ENCODE data around the gene JAM2. TPM values are rescaled to one million over a fixed set of nuclear protein-coding genes. Genes with fewer than 3 reads are reported as not detected.
A peak's percentile ranks its signal among the peaks of the same experiment; 100 is the strongest.

JAM2 gene
- total RNA-seq, 5 donors from 2014 or later (not counting 1 experiment from before 2014, with no cell fraction given): 0.43 to 0.99 TPM; not detected in 3

DNA sequence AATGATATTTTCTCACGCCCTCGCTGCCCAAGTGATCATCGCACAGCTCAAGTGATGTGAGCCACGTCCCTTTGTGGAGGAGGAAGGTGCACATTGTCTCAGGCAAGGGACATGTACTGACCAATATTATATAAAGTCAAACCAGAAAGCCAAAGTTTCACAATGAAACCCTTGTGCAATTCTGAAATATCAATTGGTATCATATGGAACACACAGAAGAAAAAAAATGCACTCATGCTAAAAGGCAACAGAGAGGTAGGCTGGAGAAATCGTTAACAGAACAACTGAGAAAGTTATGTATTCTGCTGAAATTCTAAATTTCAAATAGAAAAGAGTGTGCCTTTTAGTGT is 1.9 kb downstream of the JAM2 start:
- DNase-seq (no peak), ATAC-seq (replicated peaks in 1 of 4) (no peak)
- Mint-ChIP-seq H3K27me3 (peaks cover 26 to 33% of the 10 kb centered on the region in 2 donors), H3K9me3 (no peaks in the 10 kb centered on the region), H3K4me1 (peaks cover 19% of the 10 kb centered on the region in 3 donors), H3K27ac (peak overlapping the region in 1 of 2 donors; percentile 5), H3K36me3 (no peaks in the 10 kb centered on the region), H3K4me3 (peak overlapping the region; percentile 64 to 87 (median 71))
- Histone ChIP-seq H3K27ac (ENCODE audit: low read length) (no peak overlapping the region), H3K4me3 (ENCODE audit: control insufficient read depth in 1 of 2, extremely low read depth in 1 of 2, low read length in 1 of 2) (no peak overlapping the region), H3K4me1 (ENCODE audit: control insufficient read depth in 1 of 2, extremely low read depth in 1 of 2, insufficient read depth in 2 of 2, low read length in 2 of 2) (peaks cover 3 to 18% of the 10 kb centered on the region in 2 experiments), H3K27me3 (replicated peaks in 1 of 2; ENCODE audit: control insufficient read depth in 2 of 2, extremely low read depth in 1 of 2, insufficient read depth in 2 of 2, low read length in 1 of 2) (peaks cover 0 to 13% of the 10 kb centered on the region in 2 experiments), H3K9me3 (no peaks in the 10 kb centered on the region), H3K36me3 (ENCODE audit: control insufficient read depth in 2 of 2, extremely low read depth in 1 of 2, insufficient read depth in 1 of 2, low read length in 1 of 2) (no peaks in the 10 kb centered on the region)
- ChIA-PET POLR2A (no interaction called here), CTCF (no interaction called here)
- WGBS (ENCODE audit: insufficient coverage): no CpG with 5 or more reads among the region's 5 CpGs

DNA sequence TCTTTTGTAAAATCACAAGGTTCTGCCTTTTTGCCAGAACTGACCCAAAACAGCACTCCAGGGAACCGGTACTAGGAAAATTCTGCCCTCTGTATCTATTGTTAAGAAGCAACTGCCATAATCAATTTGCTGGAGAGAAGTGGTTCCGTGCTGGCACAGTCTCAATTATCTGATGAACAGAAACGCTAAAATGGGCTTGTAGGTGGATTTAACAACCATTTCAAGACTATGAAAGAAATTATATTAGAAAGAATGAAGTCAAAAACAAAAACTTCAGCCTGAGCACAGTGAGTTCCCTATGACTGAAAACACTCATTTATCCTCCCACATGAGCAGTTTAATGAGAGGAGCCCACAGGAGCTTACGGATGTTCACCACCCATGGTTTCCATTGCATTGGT is 4.4 kb downstream of the JAM2 start:
- POLR2A ChIA-PET: no interaction called here
- no peaks in the 10 kb centered on the region for H3K9me3 ChIP-seq
- peaks cover 3 to 18% of the 10 kb centered on the region in 2 experiments for H3K4me1 ChIP-seq (ENCODE audit: control insufficient read depth in 1 of 2, extremely low read depth in 1 of 2, insufficient read depth in 2 of 2, low read length in 2 of 2)
- Mint-ChIP-seq H3K9me3 (no peaks in the 10 kb centered on the region), H3K27ac (no peak overlapping the region), H3K4me3 (no peak overlapping the region), H3K27me3 (peaks cover 10 to 12% of the 10 kb centered on the region in 2 donors), H3K4me1 (peaks cover 15 to 16% (median 16%) of the 10 kb centered on the region in 3 donors), H3K36me3 (no peaks in the 10 kb centered on the region)
- no peak overlapping the region for H3K27ac ChIP-seq (ENCODE audit: low read length)
- H3K4me3 ChIP-seq (ENCODE audit: control insufficient read depth in 1 of 2, extremely low read depth in 1 of 2, low read length in 1 of 2): no peak overlapping the region
- WGBS (ENCODE audit: insufficient coverage): no CpG with 5 or more reads among the region's 4 CpGs
- no peaks in the 10 kb centered on the region for H3K36me3 ChIP-seq (ENCODE audit: control insufficient read depth in 2 of 2, extremely low read depth in 1 of 2, insufficient read depth in 1 of 2, low read length in 1 of 2)
- ATAC-seq (replicated peaks in 1 of 4): no peak
- CTCF ChIA-PET: no interaction called here
- DNase-seq: no peak
- peaks cover 0 to 13% of the 10 kb centered on the region in 2 experiments for H3K27me3 ChIP-seq (replicated peaks in 1 of 2; ENCODE audit: control insufficient read depth in 2 of 2, extremely low read depth in 1 of 2, insufficient read depth in 2 of 2, low read length in 1 of 2)

- Mint-ChIP-seq H3K9me3 (no peaks in the 10 kb centered on the region), H3K27ac (no peak overlapping the region), H3K4me1 (no peaks in the 10 kb centered on the region), H3K27me3 (no peaks in the 10 kb centered on the region), H3K36me3 (no peaks in the 10 kb centered on the region), H3K4me3 (no peak overlapping the region)
- ATAC-seq (replicated peaks in 1 of 4) (no peak), DNase-seq (no peak)
- CTCF ChIA-PET: interaction anchor here in 1 of 2 donors (0.7 kb wide), 1 partner anchor 28 kb away, joined by 3 read pairs; no protein-coding TSS in a partner anchor
- Histone ChIP-seq H3K36me3 (ENCODE audit: control insufficient read depth in 2 of 2, extremely low read depth in 1 of 2, insufficient read depth in 1 of 2, low read length in 1 of 2) (no peaks in the 10 kb centered on the region), H3K27ac (ENCODE audit: low read length) (no peak overlapping the region), H3K4me3 (ENCODE audit: control insufficient read depth in 1 of 2, extremely low read depth in 1 of 2, low read length in 1 of 2) (no peak overlapping the region), H3K4me1 (ENCODE audit: control insufficient read depth in 1 of 2, extremely low read depth in 1 of 2, insufficient read depth in 2 of 2, low read length in 2 of 2) (no peaks in the 10 kb centered on the region), H3K9me3 (no peaks in the 10 kb centered on the region), H3K27me3 (replicated peaks in 1 of 2; ENCODE audit: control insufficient read depth in 2 of 2, extremely low read depth in 1 of 2, insufficient read depth in 2 of 2, low read length in 1 of 2) (no peaks in the 10 kb centered on the region)
- POLR2A ChIA-PET: no interaction called here
- no CpG with 5 or more reads among the region's 1 CpG for WGBS (ENCODE audit: insufficient coverage)
These were observed 7.4 kb downstream of the JAM2 start for GRCh38 chr21:25646474-25646873.

GRCh38 chr21:25647647-25648046 is 8.6 kb downstream of the JAM2 start:
- no peak for ATAC-seq (replicated peaks in 1 of 4)
- WGBS (ENCODE audit: insufficient coverage): 48% methylated on average over 4 of the region's 5 CpGs
- no peak overlapping the region for H3K27ac ChIP-seq (ENCODE audit: low read length)

DNA sequence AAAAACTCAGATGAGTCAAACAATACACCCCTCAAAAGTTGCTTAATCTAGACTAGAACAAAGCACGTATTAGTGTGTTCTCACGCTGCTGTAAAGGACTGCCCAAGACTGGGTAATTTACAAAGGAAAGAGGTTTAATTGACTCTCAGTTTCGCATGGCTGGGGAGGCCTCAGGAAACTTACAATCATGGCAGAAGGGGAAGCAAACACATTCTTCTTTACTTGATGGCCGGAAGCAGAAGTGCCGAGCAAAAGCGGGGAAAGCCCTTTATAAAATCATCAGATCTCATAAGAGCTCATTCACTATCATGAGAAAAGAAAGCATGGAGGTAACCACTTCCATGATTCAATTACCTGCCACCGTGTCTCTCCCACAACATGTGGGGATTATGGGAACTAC is 10.1 kb downstream of the JAM2 start:
- Histone ChIP-seq H3K4me1 (ENCODE audit: control insufficient read depth in 1 of 2, extremely low read depth in 1 of 2, insufficient read depth in 2 of 2, low read length in 2 of 2) (no peaks in the 10 kb centered on the region), H3K9me3 (no peaks in the 10 kb centered on the region), H3K27me3 (replicated peaks in 1 of 2; ENCODE audit: control insufficient read depth in 2 of 2, extremely low read depth in 1 of 2, insufficient read depth in 2 of 2, low read length in 1 of 2) (no peaks in the 10 kb centered on the region), H3K27ac (ENCODE audit: low read length) (no peak overlapping the region), H3K4me3 (ENCODE audit: control insufficient read depth in 1 of 2, extremely low read depth in 1 of 2, low read length in 1 of 2) (no peak overlapping the region), H3K36me3 (ENCODE audit: control insufficient read depth in 2 of 2, extremely low read depth in 1 of 2, insufficient read depth in 1 of 2, low read length in 1 of 2) (no peaks in the 10 kb centered on the region)
- DNase-seq: no peak
- Mint-ChIP-seq H3K27me3 (no peaks in the 10 kb centered on the region), H3K4me1 (no peaks in the 10 kb centered on the region), H3K9me3 (no peaks in the 10 kb centered on the region), H3K4me3 (no peak overlapping the region), H3K27ac (no peak overlapping the region), H3K36me3 (no peaks in the 10 kb centered on the region)
- WGBS (ENCODE audit: insufficient coverage): 92% methylated on average over 2 of the region's 7 CpGs
- ChIA-PET CTCF (no interaction called here), POLR2A (interaction anchor here in 1 of 2 donors (0.6 kb wide), 1 partner anchor 36 kb away, joined by 13 read pairs; no protein-coding TSS in a partner anchor)
- ATAC-seq (replicated peaks in 1 of 4): no peak

More at GRCh38 chr21:25647647-25648046, 8.6 kb downstream of the JAM2 start:
- no peaks in the 10 kb centered on the region for H3K4me1 ChIP-seq (ENCODE audit: control insufficient read depth in 1 of 2, extremely low read depth in 1 of 2, insufficient read depth in 2 of 2, low read length in 2 of 2)
- H3K9me3 ChIP-seq: no peaks in the 10 kb centered on the region
- no peak for DNase-seq
- no peaks in the 10 kb centered on the region for H3K4me1 Mint-ChIP-seq
- POLR2A ChIA-PET: interaction anchor here in 1 of 2 donors (0.6 kb wide), 1 partner anchor 8 kb away, joined by 4 read pairs; no protein-coding TSS in a partner anchor
- H3K4me3 Mint-ChIP-seq: no peak overlapping the region
- H3K27ac Mint-ChIP-seq: no peak overlapping the region
- H3K27me3 ChIP-seq (replicated peaks in 1 of 2; ENCODE audit: control insufficient read depth in 2 of 2, extremely low read depth in 1 of 2, insufficient read depth in 2 of 2, low read length in 1 of 2): no peaks in the 10 kb centered on the region
- H3K4me3 ChIP-seq (ENCODE audit: control insufficient read depth in 1 of 2, extremely low read depth in 1 of 2, low read length in 1 of 2): no peak overlapping the region
- H3K36me3 ChIP-seq (ENCODE audit: control insufficient read depth in 2 of 2, extremely low read depth in 1 of 2, insufficient read depth in 1 of 2, low read length in 1 of 2): no peaks in the 10 kb centered on the region
- no peaks in the 10 kb centered on the region for H3K27me3 Mint-ChIP-seq
- no peaks in the 10 kb centered on the region for H3K9me3 Mint-ChIP-seq
- no peaks in the 10 kb centered on the region for H3K36me3 Mint-ChIP-seq
- CTCF ChIA-PET: interaction anchor here in 1 of 2 donors (0.9 kb wide), 1 partner anchor 8 kb away, joined by 3 read pairs; no protein-coding TSS in a partner anchor

GRCh38 chr21:25656412-25656811 is 17.4 kb downstream of the JAM2 start:
- no peak overlapping the region for H3K27ac Mint-ChIP-seq
- H3K27me3 ChIP-seq (replicated peaks in 1 of 2; ENCODE audit: control insufficient read depth in 2 of 2, extremely low read depth in 1 of 2, insufficient read depth in 2 of 2, low read length in 1 of 2): no peaks in the 10 kb centered on the region
- no peaks in the 10 kb centered on the region for H3K36me3 ChIP-seq (ENCODE audit: control insufficient read depth in 2 of 2, extremely low read depth in 1 of 2, insufficient read depth in 1 of 2, low read length in 1 of 2)
- H3K27me3 Mint-ChIP-seq: no peaks in the 10 kb centered on the region
- ATAC-seq (replicated peaks in 1 of 4) (no peak), DNase-seq (no peak)
- no peaks in the 10 kb centered on the region for H3K36me3 Mint-ChIP-seq
- ChIA-PET CTCF (no interaction called here), POLR2A (no interaction called here)
- no peak overlapping the region for H3K4me3 ChIP-seq (ENCODE audit: control insufficient read depth in 1 of 2, extremely low read depth in 1 of 2, low read length in 1 of 2)
- H3K9me3 Mint-ChIP-seq: peaks cover 0 to 4% (median 0%) of the 10 kb centered on the region in 3 donors
- no peak overlapping the region for H3K27ac ChIP-seq (ENCODE audit: low read length)
- H3K4me1 ChIP-seq (ENCODE audit: control insufficient read depth in 1 of 2, extremely low read depth in 1 of 2, insufficient read depth in 2 of 2, low read length in 2 of 2): no peaks in the 10 kb centered on the region
- H3K4me3 Mint-ChIP-seq: no peak overlapping the region
- no peaks in the 10 kb centered on the region for H3K4me1 Mint-ChIP-seq
- H3K9me3 ChIP-seq: no peaks in the 10 kb centered on the region
- no CpG with 5 or more reads among the region's 2 CpGs for WGBS (ENCODE audit: insufficient coverage)

DNA sequence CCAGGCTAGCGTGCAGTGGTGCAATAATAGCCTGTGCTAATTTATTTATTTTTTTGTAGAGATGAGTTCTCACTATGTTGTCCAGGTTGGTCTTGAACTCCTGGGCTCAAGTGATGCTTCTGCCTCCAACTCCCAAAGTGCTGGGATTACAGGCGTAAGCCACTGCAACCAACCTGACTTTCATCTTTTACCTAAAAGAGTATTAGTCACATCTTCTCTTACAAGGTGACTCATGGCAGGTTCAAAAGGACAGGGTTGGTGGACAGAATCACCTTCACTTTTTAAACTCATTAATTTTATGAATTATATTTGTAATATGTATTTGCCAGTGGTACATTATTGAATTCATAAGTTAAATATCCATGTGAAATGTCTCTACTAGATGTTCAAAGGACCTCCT is 18.1 kb downstream of the JAM2 start:
- ChIA-PET CTCF (no interaction called here), POLR2A (no interaction called here)
- H3K4me1 ChIP-seq (ENCODE audit: control insufficient read depth in 1 of 2, extremely low read depth in 1 of 2, insufficient read depth in 2 of 2, low read length in 2 of 2): no peaks in the 10 kb centered on the region
- no peak overlapping the region for H3K27ac ChIP-seq (ENCODE audit: low read length)
- Mint-ChIP-seq H3K27ac (no peak overlapping the region), H3K4me3 (no peak overlapping the region), H3K9me3 (peaks cover 0 to 4% (median 0%) of the 10 kb centered on the region in 3 donors), H3K4me1 (no peaks in the 10 kb centered on the region), H3K36me3 (no peaks in the 10 kb centered on the region), H3K27me3 (no peaks in the 10 kb centered on the region)
- WGBS (ENCODE audit: insufficient coverage): no CpG with 5 or more reads among the region's 2 CpGs
- DNase-seq (no peak), ATAC-seq (replicated peaks in 1 of 4) (no peak)
- H3K4me3 ChIP-seq (ENCODE audit: control insufficient read depth in 1 of 2, extremely low read depth in 1 of 2, low read length in 1 of 2): no peak overlapping the region
- H3K36me3 ChIP-seq (ENCODE audit: control insufficient read depth in 2 of 2, extremely low read depth in 1 of 2, insufficient read depth in 1 of 2, low read length in 1 of 2): no peaks in the 10 kb centered on the region
- no peaks in the 10 kb centered on the region for H3K27me3 ChIP-seq (replicated peaks in 1 of 2; ENCODE audit: control insufficient read depth in 2 of 2, extremely low read depth in 1 of 2, insufficient read depth in 2 of 2, low read length in 1 of 2)
- no peaks in the 10 kb centered on the region for H3K9me3 ChIP-seq
